Measurements from ENCODE around the gene MVB12B.

Gene MVB12B

GRCh38 chr9:126365780-126366179 is 39.2 kb downstream of the MVB12B start:
- no peak for DNase-seq

- DNase-seq, result no peak
Observed at GRCh38 chr9:126366366-126367011, 39.9 kb downstream of the MVB12B start.

DNA sequence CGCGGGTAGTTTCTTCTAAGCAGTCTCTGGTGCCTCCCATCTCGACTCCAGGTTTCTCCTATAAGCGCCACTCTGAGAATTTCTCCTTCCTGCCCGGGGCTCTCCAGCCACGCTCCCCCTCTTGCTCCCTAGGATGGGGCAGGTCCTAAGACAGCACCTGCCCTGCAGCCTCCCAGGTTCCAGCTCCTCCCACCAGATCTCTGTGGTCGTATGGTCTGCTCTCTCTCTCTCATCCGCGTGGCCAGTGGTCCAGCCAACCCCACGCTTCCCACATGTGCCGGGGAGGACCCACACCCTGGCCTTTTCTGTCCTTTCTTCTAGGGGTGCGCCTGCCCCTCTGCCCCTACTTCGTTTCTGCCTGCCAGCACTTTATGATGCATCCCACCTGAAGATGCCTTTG is 40.5 kb downstream of the MVB12B start:
- DNase-seq, result no peak

- no peak for DNase-seq
Observed at GRCh38 chr9:126367616-126368015, 41.0 kb downstream of the MVB12B start.

DNA sequence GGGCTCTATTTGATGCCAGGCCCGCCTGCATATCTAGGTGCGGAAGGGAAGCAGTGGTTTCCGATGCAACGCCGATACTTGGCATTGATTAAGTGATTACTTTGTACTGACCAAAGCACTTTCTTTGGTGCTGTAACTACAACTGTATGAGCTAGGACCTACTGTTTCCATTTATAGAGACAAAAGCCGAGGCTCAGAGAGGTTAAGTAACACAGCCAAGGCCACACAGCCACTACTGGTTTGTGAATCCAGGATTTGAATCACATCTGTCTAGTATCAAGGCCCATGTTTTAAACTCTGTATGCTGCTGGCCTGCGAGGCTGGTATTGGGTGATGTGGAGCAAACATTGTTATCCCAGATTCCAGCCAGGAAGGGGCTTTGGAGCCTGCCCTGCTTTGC is 41.4 kb downstream of the MVB12B start:
- no peak for DNase-seq

DNA sequence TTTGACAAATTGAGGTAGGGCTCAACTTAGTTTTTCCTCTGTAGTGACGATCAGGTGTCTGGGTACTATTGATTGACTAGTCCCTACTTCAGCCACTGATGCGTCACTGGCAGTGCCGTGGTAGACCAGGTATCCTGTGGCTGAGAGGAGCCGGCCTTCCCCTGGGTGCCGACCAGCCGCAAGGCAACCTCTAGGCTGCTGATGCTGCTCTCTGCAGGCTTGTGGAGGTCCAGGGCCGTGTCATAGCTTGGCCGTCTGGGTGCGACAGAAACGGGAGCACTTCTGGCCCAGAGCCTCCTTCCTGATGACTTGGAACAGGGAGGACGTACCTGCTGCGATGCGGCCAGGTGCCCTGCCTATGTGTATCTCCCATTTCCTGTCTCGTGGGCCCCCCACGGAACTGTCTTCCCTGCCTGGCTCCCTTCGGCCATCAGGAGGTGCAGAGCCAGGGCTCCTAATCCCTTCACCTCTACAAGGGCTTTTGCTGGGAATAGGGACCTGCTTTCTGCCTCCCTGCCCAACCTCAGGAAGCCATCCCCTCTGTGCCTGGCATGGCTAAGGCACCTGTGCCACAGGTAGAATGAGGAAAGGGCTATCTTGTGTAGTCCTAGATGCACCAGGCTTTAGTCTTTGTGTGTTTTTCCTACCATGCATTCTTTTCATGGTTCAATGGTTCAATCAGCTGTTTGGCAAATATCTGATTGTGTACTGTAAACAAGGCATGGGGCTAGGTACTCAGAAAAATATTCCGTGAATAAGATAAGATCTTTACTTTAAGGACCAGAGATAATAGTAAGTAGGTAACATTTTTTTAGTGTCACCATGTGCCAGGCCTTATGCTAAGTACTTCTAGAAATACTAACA is 44.6 kb downstream of the MVB12B start:
- no peak for DNase-seq

DNA sequence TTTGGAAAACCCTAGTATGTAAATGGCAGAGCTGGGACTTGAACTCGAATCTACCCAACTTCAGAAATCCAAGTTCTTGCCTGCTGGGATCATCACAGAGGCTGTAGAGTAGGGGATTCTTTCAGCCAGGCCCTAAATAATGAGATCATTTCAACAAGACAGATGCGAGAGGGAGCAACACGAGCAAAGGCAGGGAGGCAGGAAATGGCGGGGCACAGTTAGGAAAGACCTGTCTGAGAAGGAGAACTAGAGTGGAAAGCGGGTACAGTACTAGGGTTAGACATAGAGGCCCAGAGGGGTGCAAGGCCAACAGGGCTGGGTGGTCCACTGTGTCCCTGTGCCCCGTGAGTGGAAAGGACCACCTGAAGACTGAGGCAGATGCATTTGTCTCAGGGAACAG is 46.1 kb downstream of the MVB12B start:
- no peak for DNase-seq

GRCh38 chr9:126373241-126373640 is 46.6 kb downstream of the MVB12B start:
- DNase-seq, result no peak

GRCh38 chr9:126374366-126374781 is 47.7 kb downstream of the MVB12B start:
- no peak for DNase-seq

GRCh38 chr9:126375386-126375785 is 48.8 kb downstream of the MVB12B start:
- DNase-seq, result no peak

DNA sequence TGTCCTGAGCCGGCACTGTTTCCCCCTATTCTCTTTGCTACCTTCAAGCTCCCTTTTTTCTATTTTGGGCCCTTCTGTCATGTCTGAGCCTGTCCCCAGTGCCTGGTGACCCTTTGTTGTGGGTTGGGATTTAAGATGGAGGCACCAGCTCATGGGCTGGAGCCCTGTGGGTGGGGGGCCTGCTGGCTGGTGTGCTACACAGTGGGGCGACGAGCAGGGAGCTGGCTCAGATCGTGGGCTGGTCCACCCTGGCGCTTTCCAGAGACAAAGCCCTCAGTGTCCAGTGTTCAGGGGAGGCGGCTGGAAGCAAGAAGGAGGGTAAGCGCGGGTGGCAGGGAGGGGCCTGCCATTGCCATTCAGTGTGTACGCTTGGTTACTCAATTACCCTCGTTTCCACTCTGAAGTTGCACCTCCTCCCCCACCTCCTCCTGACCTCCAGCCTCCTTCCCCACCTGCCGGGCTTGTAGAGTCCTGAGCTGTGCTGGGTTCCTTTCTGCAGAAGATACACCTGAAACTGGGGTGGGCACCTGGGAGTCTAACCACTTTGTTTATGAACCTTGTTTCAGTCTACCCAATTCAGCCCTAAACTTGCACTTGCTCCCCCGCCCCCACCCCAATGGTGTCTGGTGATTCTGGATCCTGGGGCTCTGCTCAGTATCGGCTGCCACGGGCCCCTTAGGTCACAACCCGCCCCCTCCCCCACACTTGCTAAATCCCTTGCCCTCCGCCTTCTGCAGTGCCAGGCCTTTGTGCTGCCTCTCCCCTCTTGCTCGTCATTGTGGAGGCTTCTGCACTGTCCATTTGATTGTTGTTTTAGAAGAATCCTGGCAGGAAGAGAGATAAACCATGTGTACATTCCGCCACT is 49.9 kb downstream of the MVB12B start:
- DNase-seq, result no peak

DNA sequence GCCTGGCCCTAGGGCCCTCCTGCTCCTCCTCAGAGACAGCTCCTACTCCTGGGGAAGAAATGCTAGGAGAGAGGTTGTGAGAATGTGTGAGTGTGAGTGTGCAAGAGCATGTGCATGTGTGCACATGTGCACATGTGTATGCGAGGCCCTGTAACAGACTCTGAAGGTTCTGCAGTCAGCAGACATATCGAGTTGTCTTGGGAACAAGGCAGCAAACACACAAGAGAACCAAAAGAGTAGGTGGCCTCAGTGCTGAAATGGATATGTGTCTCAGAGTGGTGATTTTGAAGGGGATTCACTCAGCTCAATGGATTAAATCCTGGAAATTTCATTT is 50.5 kb downstream of the MVB12B start:
- no peak for DNase-seq

GRCh38 chr9:126377536-126377935 is 50.9 kb downstream of the MVB12B start:
- no peak for DNase-seq

- no peak for DNase-seq
Observed at GRCh38 chr9:126378761-126379160, 52.1 kb downstream of the MVB12B start.

DNA sequence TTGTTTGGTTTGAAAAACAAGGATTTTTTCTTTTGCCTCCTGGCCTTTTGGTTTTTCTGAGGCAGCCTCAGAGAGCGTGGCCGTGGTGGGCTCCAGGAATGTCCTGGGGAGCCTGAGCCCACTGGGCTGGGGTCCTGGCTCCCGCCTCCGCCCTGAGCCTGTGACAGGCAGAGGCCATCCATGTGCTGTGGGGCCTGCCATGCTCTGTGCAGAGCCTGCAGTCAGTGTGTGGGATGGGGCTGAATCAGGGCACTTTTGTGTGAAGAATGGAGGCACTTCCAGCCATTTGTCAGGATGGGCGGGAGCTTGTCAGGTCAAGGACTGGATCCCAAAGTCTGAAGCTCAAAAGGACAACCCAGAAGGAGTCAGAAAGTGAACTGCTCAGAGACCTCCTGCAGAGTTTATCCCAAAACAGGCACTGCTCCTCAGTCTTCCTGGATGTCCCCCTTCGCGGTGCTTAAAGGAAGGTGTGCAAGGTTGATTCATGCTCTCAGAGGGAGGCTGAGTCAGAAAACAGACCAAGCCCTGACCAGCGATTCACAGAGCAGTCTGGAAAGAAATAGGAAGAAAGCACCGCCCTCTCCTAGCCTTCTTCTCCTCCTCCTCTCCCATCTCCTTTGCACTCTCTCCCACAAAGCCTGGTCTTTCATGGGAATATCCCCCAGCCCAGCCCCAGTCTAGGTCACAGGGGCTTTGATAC is 53.2 kb downstream of the MVB12B start:
- DNase-seq, result no peak

GRCh38 chr9:126380447-126380846 is 53.8 kb downstream of the MVB12B start:
- DNase-seq, result no peak

GRCh38 chr9:126381195-126381594 is 54.6 kb downstream of the MVB12B start:
- no peak for DNase-seq

DNA sequence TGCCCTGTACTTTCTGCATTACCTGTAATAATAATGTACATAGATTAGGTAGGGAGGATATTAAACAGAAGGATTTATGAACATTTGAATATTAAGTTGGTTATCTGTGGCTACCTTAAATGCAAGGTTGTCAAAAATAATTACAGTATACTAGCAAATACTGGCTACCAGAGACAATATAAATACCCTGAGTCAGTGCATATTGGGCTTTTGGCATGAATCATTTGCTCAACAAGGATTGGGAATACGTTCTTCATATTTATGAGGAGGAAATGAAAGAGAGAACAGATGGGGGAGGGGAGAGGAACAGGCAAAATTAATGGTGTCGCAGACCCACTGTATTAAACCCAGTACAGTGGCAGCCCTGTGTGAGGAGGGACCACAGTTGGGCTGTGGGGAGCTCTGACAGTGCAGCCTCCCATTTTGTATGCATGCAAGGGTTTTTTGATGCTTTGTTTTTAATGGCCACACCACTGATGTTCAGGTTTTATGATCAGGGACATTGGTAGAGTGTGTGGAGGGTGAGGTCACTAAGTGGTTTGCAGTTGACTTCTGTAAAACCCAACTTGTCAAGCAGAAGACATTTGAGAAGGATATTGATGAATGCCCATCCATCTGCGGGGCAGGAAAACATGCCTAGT is 56.9 kb downstream of the MVB12B start:
- no peak for DNase-seq

GRCh38 chr9:126384926-126385325 is 58.3 kb downstream of the MVB12B start:
- no peak for DNase-seq

- no peak for DNase-seq
Observed at GRCh38 chr9:126386088-126386487, 59.5 kb downstream of the MVB12B start.

DNA sequence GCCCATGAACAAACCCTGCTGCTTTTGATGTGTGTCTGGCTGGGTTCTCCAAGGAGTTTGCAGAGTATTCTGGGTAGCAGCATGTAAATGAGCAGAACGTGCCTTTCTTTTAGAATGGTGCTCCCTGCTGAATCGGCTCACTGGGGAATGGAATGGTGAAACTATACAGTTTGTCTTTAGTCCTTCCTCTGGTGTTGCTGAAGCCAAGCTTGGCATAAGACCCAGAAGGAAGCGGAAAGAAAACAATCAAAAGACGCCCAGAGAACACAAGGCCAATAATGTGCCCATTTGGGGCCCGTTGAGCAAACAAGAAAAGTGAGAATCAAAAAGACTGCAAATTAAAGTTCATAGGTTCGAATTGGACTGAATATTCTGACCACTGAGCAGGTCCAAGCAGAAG is 60.1 kb downstream of the MVB12B start:
- no peak for DNase-seq

DNA sequence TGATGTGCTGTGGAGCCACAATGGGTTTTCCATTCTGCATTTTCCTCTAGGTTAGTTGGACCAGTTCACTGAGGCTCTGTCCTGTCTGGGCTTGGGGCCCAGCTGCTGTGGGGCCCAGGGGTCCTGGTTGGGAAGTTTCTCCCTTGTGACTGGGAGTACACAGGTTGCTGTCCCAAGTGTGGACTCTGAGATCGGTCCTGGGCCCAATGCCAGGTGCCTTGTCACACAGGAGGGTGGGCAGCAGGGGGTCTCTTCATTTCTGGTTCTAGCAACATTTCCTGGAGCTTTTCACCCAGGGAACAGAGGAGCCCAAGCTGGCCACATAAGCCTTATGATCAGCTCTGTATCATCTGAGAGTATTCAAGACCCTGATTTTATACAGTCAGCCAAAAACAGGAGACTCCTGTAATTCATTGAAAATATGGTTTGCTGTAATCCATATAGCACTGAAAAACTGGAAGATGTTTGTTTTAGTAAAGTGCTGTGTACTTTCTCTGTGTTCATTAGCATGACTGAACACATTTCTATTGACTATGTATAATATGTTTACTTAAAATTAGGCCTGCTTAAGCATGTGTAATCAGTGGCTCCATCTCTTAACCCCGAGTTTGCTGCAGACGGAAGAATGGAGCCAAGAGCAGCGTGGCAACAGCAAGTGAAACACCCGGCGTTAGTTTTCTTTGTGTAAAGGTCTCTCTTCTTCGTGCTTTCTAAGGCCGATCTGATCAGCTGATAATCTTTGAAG is 62.5 kb downstream of the MVB12B start:
- no peak for DNase-seq
